Measurements from ENCODE around the gene IQUB.

The IQUB gene

DNA sequence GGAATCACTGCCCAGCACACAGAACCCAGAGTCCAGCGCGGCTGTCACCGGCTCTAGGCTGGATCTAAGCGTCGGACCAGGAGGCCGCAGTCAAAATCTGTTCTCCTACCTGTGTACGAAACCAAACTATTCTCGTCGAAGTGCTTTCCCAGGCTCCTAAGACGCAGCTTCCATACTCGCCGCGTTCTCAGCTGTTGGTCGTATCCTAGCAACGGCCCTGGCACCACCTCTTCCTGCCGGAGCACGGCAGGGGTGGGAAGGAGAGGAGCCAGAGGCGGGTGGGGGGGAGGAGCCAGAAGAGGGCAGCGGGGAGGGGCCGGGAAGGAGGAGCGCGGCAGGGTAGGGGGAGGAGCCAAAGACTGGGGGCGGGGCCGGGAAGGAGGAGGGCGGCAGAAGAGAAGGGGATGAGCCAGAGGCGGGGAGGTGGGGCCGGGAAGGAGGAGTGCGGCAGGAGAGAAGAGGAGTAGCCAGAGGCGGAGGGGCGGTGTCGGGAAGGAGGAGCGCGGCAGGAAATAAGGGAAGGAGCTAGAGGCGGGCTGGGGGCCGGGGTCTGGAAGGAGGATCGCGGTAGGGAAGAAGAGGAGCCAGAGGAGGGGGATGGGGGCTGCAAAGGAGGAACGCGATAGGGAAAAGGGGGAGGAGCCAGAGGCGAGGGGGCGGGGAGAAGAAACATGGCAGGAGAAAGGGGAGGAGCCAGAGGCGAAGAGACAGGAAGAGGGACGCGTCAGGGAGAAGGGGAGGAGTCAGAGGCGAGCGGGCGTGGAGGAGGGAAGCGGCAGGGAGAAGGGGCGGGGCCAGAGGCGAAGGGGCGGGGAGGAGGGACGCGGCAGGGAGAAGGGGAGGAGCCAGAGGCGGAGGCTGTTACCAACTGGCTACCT lies at the start of gene IQUB:
Gene IQUB (minus strand): TSS at position 213 of the 878 bp plus-strand sequence. CDS start 22,255 bp downstream, outside the sequence.
- H3K27ac ChIP-seq (ENCODE audit: low read length), result no peak within 1 kb of the TSS
- peak within 1 kb of the TSS; percentile 47 for H3K9ac ChIP-seq (ENCODE audit: low read length)
- H3K9me3 ChIP-seq (ENCODE audit: control insufficient read depth, low read depth, low read length), result no peaks in the 10 kb centered on the region
- peak within 1 kb of the TSS; percentile 67 for H3K4me3 ChIP-seq (ENCODE audit: low read length)
- H3K4me1 ChIP-seq (ENCODE audit: control insufficient read depth, low read depth, low read length), result peaks cover 11% of the 10 kb centered on the region
- H3K36me3 ChIP-seq (ENCODE audit: control insufficient read depth, low read depth, low read length), result no peaks in the 10 kb centered on the region
- H3K27me3 ChIP-seq (ENCODE audit: control insufficient read depth, insufficient read depth, low read length), result peaks cover 14% of the 10 kb centered on the region

DNA sequence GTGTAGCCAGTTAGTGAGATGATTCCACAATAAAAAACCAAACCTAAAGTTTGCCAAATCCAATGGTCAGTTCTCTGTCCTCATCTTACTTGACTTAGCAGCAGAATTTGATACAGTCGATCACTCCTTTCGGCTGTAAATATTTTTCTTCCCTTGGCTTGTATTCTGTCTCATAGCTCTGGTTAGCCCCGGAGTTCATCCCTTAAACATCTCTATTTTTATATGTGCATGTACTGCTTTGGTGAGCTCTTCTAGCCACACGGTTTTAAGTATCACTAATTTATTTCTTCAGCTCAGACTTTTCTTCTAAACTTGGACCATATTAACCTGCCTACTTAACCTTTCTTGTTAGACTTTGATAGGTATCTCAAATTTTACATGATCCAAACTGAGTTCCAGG lies 49.4 kb upstream of the IQUB start:
- H3K36me3 ChIP-seq (ENCODE audit: control insufficient read depth, low read depth, low read length), result no peaks in the 10 kb centered on the region
- H3K9me3 ChIP-seq (ENCODE audit: control insufficient read depth, low read depth, low read length), result no peaks in the 10 kb centered on the region
- no peak overlapping the region for H3K27ac ChIP-seq (ENCODE audit: low read length)
- H3K27me3 ChIP-seq (ENCODE audit: control insufficient read depth, insufficient read depth, low read length), result no peaks in the 10 kb centered on the region
- H3K9ac ChIP-seq (ENCODE audit: low read length), result no peak overlapping the region
- H3K4me1 ChIP-seq (ENCODE audit: control insufficient read depth, low read depth, low read length), result peaks cover 7% of the 10 kb centered on the region
- no peak overlapping the region for H3K4me3 ChIP-seq (ENCODE audit: low read length)

DNA sequence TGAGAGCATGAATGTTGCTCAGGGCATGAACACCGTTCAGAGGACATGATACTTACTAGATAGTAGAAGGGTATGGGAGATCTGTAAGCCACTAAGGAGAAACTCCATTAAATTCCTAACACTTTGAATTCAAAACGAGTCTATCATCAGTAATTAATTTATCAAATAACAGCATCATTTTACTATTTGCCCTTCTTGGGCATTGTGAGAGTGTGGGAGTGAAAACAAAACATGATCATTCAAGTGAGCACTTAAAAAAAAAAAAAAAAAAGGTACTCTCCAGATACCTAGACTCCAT lies 46.7 kb upstream of the IQUB start:
- Histone ChIP-seq H3K4me1 (ENCODE audit: control insufficient read depth, low read depth, low read length) (peaks cover 7% of the 10 kb centered on the region), H3K27me3 (ENCODE audit: control insufficient read depth, insufficient read depth, low read length) (no peaks in the 10 kb centered on the region), H3K9ac (ENCODE audit: low read length) (no peak overlapping the region), H3K4me3 (ENCODE audit: low read length) (no peak overlapping the region), H3K9me3 (ENCODE audit: control insufficient read depth, low read depth, low read length) (no peaks in the 10 kb centered on the region), H3K27ac (ENCODE audit: low read length) (no peak overlapping the region), H3K36me3 (ENCODE audit: control insufficient read depth, low read depth, low read length) (no peaks in the 10 kb centered on the region)

DNA sequence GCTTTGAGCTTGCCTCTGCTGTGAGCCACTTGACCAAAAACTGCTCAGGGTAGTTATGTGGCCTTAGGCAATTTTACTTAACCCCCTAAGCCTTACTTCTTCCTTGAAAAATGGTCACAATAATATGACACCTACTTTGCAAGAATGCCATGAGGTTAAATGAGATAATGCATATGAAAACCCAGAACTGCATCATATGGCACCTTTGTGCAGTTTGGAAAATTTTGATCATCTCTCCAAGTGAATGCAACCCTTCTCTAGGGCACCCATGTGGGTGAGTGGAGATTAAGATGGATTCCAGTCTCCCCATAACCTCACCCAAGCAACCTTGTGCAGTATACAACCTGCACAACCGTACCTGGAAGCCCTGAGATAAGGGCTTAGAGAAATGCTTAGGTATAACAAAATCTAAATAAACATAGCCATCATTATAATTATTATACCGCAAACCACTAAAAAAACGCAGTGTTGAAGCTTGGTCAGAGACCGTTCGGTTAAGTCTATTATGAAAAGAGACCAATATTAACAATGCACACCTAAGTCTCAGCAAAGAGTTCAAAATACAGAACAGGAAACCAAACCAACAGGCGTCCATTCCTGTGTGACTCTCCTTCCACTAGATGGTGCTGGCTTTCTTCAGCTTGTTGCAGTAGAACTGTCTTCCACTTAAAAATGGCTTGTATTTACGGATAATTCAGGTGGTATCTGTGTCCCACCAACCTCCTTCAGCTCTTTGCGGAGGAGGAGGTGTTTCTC lies 46.2 kb upstream of the IQUB start:
- H3K36me3 ChIP-seq (ENCODE audit: control insufficient read depth, low read depth, low read length), result no peaks in the 10 kb centered on the region
- H3K27me3 ChIP-seq (ENCODE audit: control insufficient read depth, insufficient read depth, low read length), result no peaks in the 10 kb centered on the region
- H3K4me1 ChIP-seq (ENCODE audit: control insufficient read depth, low read depth, low read length), result peaks cover 8% of the 10 kb centered on the region
- H3K27ac ChIP-seq (ENCODE audit: low read length), result no peak overlapping the region
- H3K9ac ChIP-seq (ENCODE audit: low read length), result no peak overlapping the region
- H3K9me3 ChIP-seq (ENCODE audit: control insufficient read depth, low read depth, low read length), result no peaks in the 10 kb centered on the region
- H3K4me3 ChIP-seq (ENCODE audit: low read length), result no peak overlapping the region

DNA sequence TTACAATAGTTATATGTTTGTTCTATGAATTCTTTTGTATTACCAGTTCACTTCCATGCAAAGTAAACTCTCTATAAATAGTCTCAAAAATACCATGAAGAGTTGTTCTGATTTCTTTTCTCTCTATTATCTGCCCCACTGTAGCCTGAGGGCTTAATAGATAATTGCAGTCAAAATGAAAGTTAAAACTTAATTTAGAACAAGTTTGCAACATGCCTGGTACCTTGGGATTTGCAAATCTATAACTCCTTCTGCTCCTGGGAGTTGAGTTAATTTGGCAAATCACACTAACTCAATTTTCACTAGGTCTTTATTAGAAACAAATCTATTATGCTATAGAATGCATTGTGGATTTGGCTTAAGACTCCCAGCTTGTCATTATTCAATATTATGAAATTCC lies 45.0 kb upstream of the IQUB start:
- no peak overlapping the region for H3K9ac ChIP-seq (ENCODE audit: low read length)
- H3K27me3 ChIP-seq (ENCODE audit: control insufficient read depth, insufficient read depth, low read length), result no peaks in the 10 kb centered on the region
- H3K27ac ChIP-seq (ENCODE audit: low read length), result no peak overlapping the region
- no peak overlapping the region for H3K4me3 ChIP-seq (ENCODE audit: low read length)
- no peaks in the 10 kb centered on the region for H3K36me3 ChIP-seq (ENCODE audit: control insufficient read depth, low read depth, low read length)
- no peaks in the 10 kb centered on the region for H3K9me3 ChIP-seq (ENCODE audit: control insufficient read depth, low read depth, low read length)
- peaks cover 20% of the 10 kb centered on the region for H3K4me1 ChIP-seq (ENCODE audit: control insufficient read depth, low read depth, low read length)

DNA sequence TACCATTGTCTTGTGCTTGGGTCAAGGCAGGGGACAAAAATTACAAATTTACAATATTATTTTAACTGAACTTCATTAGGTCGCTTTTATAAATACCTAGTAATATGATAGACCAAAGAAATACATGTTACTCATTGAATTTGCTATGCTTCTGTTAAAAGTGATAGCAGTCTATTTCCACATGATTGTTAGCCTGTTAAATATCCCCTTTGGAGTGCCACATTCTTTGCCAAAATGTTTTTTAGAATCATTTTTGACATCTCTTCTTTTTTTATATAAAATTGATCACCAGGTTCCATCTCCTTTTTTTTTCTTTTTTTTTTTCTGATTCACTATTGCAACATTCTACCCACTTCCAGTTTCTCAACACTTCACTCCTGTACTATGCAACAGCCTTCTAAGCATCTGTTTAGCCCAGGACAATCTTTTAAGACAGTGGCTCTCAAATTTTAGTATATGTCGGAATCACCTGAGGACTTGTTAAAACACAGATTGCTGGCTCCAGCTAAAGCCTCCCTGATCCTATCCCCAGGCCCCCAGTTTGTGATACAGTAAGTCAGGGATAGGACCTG lies 39.6 kb upstream of the IQUB start:
- Histone ChIP-seq H3K27me3 (ENCODE audit: control insufficient read depth, insufficient read depth, low read length) (no peaks in the 10 kb centered on the region), H3K9ac (ENCODE audit: low read length) (no peak overlapping the region), H3K27ac (ENCODE audit: low read length) (no peak overlapping the region), H3K4me3 (ENCODE audit: low read length) (no peak overlapping the region), H3K4me1 (ENCODE audit: control insufficient read depth, low read depth, low read length) (peaks cover 24% of the 10 kb centered on the region), H3K9me3 (ENCODE audit: control insufficient read depth, low read depth, low read length) (no peaks in the 10 kb centered on the region), H3K36me3 (ENCODE audit: control insufficient read depth, low read depth, low read length) (no peaks in the 10 kb centered on the region)

DNA sequence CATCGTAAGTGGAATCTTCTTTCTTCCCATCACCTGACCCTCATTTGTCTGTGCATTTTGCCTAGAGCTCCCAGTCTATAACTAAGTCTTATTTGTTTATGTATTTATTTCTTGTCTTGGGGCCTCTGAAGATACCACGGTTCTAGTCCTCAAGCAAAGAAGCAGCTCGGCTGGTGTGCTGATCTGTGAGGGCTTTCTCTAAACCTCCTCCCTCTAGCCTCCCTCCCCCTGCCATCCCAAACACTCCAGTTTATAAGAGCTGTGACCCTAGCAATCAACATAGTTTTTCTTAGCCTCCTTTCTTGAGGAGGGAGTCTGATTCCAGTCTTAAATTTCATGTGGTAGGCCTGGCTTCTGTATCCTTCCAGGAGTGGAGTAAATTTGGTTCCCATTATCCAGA lies 38.9 kb upstream of the IQUB start:
- H3K27ac ChIP-seq (ENCODE audit: low read length), result no peak overlapping the region
- H3K27me3 ChIP-seq (ENCODE audit: control insufficient read depth, insufficient read depth, low read length), result no peaks in the 10 kb centered on the region
- peaks cover 24% of the 10 kb centered on the region for H3K4me1 ChIP-seq (ENCODE audit: control insufficient read depth, low read depth, low read length)
- no peak overlapping the region for H3K4me3 ChIP-seq (ENCODE audit: low read length)
- no peaks in the 10 kb centered on the region for H3K36me3 ChIP-seq (ENCODE audit: control insufficient read depth, low read depth, low read length)
- H3K9me3 ChIP-seq (ENCODE audit: control insufficient read depth, low read depth, low read length), result no peaks in the 10 kb centered on the region
- no peak overlapping the region for H3K9ac ChIP-seq (ENCODE audit: low read length)

DNA sequence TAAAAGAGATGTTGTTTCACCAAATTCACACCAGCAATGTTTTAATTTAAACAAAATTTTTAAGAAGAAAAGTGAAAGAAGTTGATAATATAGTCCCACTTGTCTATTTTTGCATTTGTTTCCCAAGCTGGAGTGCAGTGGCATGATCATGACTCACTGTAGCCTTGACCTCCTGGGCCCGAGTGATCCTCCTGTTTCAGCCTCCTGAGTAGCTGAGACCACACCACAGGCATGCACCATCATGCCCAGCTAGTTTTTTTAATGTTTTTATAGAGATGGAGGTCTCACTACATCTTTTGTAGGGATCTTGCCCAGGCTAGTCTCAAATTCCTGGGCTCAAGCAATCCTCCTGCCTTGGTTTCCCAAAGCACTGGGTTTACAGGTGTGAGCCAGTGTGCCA lies 37.3 kb upstream of the IQUB start:
- Histone ChIP-seq H3K9me3 (ENCODE audit: control insufficient read depth, low read depth, low read length) (no peaks in the 10 kb centered on the region), H3K4me1 (ENCODE audit: control insufficient read depth, low read depth, low read length) (peaks cover 24% of the 10 kb centered on the region), H3K36me3 (ENCODE audit: control insufficient read depth, low read depth, low read length) (no peaks in the 10 kb centered on the region), H3K27me3 (ENCODE audit: control insufficient read depth, insufficient read depth, low read length) (no peaks in the 10 kb centered on the region), H3K27ac (ENCODE audit: low read length) (no peak overlapping the region), H3K4me3 (ENCODE audit: low read length) (no peak overlapping the region), H3K9ac (ENCODE audit: low read length) (no peak overlapping the region)

DNA sequence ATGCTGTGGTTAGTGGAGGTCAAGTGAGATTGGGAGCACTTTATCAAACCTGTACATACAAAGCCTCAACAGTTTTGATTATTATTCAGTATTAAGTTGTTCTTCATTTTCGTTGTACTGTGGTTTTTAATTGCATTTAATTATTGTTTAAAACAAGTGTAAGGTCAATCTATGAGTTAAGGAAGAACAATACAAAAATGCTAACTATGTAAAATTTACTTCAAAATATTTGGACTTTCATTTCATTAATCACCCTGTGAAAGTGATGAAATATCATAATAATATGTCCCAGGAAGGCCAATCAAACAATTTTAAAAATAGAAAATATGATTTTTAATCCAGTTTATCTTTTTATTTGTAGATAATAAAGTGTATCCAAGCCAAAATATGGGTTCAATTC lies 36.8 kb upstream of the IQUB start:
- Histone ChIP-seq H3K9ac (ENCODE audit: low read length) (no peak overlapping the region), H3K9me3 (ENCODE audit: control insufficient read depth, low read depth, low read length) (no peaks in the 10 kb centered on the region), H3K36me3 (ENCODE audit: control insufficient read depth, low read depth, low read length) (no peaks in the 10 kb centered on the region), H3K4me1 (ENCODE audit: control insufficient read depth, low read depth, low read length) (peaks cover 24% of the 10 kb centered on the region), H3K4me3 (ENCODE audit: low read length) (no peak overlapping the region), H3K27me3 (ENCODE audit: control insufficient read depth, insufficient read depth, low read length) (no peaks in the 10 kb centered on the region), H3K27ac (ENCODE audit: low read length) (no peak overlapping the region)

DNA sequence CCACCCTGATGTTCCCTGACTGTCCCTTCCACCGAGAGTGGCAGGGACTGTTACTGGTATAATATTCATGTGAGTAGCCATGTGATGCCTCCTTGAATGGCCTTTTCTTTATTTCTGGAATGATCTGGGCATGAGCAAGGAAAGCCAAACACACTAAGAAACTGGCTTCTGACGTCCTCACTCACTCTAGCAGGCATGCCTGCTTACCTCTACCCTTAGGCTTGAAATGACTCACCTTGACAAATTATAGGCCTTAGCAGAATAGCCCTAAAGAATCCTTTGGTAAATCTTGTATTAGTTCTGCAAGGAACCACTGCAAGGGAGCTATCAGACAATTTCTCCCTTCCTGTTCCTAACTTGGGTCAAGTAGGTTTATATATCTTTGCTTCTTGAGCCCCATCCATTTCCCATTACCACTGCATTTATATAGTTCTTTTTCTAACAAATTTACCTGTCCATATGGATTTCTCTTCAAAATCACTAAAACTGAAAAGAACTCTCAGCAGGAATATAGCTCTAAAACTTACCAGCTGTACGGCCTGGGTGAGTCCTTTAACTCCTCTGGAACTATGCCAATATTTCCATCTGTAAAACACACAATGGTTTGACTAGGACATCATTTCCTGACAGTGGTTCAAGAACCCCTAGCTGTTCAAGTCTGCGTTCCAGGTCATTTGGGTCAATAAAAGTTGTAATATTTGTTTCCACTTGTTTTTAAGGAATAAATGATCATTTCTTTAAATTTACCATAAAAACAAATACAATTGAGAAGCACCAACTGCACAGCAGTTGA lies 36.2 kb upstream of the IQUB start:
- Histone ChIP-seq H3K9me3 (ENCODE audit: control insufficient read depth, low read depth, low read length) (no peaks in the 10 kb centered on the region), H3K9ac (ENCODE audit: low read length) (no peak overlapping the region), H3K4me1 (ENCODE audit: control insufficient read depth, low read depth, low read length) (peaks cover 22% of the 10 kb centered on the region), H3K36me3 (ENCODE audit: control insufficient read depth, low read depth, low read length) (no peaks in the 10 kb centered on the region), H3K4me3 (ENCODE audit: low read length) (no peak overlapping the region), H3K27me3 (ENCODE audit: control insufficient read depth, insufficient read depth, low read length) (no peaks in the 10 kb centered on the region), H3K27ac (ENCODE audit: low read length) (no peak overlapping the region)

DNA sequence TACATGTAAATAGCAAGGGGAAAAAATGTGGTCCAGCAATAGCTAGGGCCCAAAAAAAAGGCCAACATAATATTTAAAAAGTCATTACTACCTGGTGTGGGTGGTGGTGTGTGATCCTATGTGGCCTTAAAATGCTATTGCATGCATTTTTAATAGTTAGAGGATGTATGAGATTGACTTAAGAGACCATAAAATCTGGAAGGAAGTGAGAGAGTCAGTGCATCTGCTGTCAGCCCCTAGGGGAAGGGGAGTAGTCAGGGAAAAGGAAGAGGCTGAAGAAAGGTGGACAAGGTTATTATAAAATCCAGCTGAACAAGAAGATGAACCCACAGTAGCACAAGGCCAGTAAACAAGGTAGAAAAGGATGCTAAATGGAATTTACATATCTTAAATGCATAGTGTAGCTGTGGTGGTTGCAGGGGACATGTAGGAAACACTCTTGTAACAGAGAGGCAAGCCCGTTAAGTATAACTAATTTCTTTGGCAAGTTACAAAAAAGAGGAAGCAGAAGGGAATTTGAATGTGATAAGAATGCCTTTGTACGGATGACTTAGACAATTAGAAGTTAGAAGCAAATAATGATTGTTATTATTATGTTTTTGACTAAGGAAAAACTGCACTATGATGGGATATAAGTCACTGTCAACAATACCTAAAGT lies 35.1 kb upstream of the IQUB start:
- Histone ChIP-seq H3K27me3 (ENCODE audit: control insufficient read depth, insufficient read depth, low read length) (no peaks in the 10 kb centered on the region), H3K9me3 (ENCODE audit: control insufficient read depth, low read depth, low read length) (no peaks in the 10 kb centered on the region), H3K4me3 (ENCODE audit: low read length) (no peak overlapping the region), H3K9ac (ENCODE audit: low read length) (no peak overlapping the region), H3K4me1 (ENCODE audit: control insufficient read depth, low read depth, low read length) (peaks cover 11% of the 10 kb centered on the region), H3K27ac (ENCODE audit: low read length) (no peak overlapping the region), H3K36me3 (ENCODE audit: control insufficient read depth, low read depth, low read length) (no peaks in the 10 kb centered on the region)

Measured in iPS-18a (cell line).